ENCODE measurements around the gene EEFSEC.

EEFSEC gene

GRCh38 chr3:128420289-128420688, 267.0 kb downstream of the EEFSEC start:
- peak in 1 of 3 experiments; percentile 36 for DNase-seq

- no peak for DNase-seq
Measured at GRCh38 chr3:128420720-128421438, 267.6 kb downstream of the EEFSEC start.

DNA sequence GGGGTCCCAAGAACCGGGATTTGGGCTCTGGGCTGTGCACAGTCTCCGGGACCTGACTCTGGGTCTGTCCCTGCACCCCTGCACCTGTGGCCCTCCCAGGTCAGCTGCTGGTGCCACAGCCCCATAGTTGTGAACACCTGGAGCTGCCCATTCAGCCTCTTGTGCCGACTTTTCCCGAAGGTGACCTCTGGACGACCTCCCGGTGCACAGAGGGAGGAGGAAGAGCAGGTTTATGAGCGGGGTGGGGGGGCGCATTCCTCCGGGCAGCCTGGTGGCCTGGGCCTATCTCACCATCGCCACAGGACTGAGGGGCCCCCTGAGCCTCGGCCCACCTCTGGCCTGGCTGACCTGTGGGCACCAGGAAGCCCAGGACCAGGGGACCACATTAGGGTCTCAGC, 268.2 kb downstream of the EEFSEC start:
- no peak for DNase-seq

GRCh38 chr3:128421966-128422365, 268.7 kb downstream of the EEFSEC start:
- DNase-seq: no peak

- DNase-seq: no peak
Measured at GRCh38 chr3:128422762-128423524, 269.7 kb downstream of the EEFSEC start.

DNA sequence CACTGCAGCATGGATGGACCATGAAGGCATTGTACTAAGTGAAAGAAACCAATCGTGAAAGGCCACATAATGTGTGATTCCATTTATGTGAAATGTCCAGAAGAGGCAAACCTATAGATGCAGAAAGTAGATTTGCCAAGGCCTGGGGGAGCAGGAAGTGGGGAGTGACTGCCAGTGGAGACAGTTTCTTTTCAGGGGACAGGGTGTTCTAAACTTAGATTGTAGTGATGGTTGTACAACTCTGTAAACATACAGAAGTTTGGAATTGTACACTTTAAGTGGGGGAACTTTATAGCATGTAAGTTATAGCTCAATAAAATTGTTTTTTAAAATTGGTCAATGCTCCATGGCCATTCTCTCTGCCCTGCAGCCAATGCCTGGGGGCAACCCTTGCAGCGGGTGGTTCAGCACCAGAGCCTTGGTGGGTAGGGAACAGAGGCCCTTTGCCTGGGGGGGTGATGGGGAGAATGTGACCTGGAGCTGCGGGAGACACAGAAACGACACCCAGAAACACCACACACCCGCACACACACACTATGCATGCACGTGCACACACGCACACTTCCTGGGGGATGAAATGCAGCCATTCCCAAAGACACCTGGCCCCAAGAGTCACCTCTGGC, 270.4 kb downstream of the EEFSEC start:
- no peak for DNase-seq

- DNase-seq: no peak
Measured at GRCh38 chr3:128424508-128425069, 271.3 kb downstream of the EEFSEC start.

DNA sequence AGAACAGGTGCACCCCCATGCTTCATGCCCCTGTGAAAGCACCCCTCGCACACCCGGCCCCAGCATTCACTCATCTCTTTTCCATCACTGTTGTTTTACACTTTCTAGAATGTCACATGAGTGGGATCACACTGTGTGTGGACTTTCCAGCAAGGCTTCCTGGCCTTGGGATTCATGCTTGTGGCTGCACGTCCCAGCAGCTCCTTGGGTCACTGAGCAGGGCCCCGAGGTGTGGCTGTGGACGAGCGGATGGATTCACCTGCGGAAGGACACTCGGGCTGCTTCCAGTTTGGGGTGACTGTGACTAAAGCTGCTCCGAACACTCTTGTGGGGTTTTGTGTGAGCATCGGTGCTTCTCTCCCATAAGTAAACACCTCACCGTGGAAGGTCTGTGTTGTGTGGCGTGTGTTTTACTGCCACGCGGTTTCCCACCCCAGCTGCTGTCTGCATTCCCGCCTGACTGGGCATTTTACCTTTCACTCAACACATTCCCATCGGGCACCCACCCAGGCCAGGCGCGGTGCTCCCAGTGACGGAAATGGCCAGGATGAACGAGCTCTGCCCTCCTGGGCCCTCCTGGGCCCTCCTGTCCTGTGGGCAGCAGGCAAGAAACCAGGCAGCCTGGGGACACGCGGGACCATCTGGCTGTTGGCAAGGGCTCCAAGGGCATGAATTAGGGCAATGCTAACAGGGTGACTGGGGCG, 272.0 kb downstream of the EEFSEC start:
- DNase-seq: no peak

- DNase-seq: no peak
Measured at GRCh38 chr3:128425846-128426127, 272.5 kb downstream of the EEFSEC start.

DNA sequence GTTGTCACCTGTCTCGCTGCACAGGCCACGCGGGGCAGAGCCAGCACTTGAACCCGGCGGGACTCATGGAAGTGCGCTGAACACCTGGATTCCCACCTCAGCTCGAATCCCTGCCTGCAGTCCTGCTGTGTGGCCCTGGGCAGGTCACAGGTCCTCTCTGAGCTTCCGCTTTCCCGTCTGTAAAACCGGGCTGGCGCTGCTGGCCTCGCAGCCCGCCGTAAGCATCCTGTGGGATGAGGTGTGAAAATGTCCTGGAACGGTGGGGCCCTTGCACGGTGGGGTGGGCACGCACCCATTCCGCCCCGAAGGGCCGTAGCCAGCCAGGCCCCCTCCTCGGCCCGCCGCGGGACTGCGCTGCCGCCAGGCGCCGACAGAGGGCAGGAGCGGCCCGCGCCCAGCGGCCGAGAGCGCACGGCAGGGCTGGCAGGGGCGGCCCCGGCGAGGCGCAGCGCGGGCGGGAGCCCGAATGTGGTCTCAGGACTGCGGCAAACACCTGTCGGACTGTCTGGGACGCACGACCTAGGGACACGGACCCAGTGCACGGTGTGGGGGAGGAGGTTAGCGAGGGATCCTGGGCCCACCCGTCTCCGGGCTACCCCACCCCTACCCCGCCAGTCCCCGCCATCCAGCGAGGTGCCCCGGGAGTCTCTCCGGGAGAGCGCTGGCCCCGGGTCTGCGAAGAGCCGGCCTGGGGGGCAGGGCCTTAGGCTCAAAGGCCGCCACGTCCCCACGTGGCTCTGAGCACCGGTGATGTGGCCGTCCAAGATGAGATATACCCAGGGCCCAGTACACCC, 273.0 kb downstream of the EEFSEC start:
- DNase-seq: peak in 2 of 3 experiments; percentile 26 to 39

GRCh38 chr3:128427175-128427857, 274.0 kb downstream of the EEFSEC start:
- no peak for DNase-seq

DNA sequence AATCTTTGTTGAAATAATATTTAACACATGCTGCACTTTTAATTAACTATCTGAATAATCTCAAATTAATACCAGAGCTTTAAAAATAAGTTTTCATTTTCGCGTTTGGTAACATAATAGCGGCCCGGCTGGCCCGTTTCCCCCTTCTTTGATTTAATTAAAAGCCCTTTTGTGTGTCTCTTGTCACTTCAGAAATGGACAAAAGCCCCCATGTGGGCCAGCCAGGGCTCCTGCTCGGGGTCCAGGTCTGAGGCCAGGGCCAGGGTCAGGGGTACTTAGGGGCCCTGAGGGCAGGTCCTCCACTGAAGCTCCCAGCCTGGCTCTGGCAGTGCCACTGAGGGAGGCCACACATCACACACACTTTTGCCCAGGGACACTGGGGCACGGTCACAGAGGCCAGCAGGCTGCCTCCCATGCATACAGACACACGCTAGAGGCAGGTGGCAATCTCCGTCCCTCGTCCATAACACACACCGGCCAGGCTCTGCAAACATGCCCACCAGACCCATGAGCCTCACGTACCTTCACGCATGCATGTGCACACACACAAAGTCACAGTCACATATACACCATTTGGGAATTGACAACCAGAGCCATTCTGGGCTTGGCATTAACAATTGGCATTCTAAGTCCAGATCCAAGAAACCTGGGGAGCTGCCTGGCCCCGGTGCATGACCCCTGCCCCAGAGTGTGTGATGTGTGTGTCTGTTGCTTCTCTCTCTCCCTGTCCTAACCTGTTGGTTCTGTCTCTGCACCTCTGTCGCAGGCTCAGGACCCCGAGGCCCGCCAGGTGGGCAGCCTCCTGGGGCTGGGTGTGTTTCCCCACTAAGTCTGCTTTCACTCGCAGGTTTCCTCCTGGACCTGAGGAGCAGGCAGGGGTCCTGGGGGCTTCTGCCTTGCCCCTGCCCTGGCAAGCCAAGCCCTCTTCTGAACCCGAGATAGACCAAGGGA, 274.9 kb downstream of the EEFSEC start:
- DNase-seq: no peak

- no peak for DNase-seq
Measured at GRCh38 chr3:128429275-128429674, 276.0 kb downstream of the EEFSEC start.

GRCh38 chr3:128429751-128430150, 276.5 kb downstream of the EEFSEC start:
- DNase-seq: no peak

GRCh38 chr3:128430301-128430700, 277.0 kb downstream of the EEFSEC start:
- peak in 2 of 3 experiments; percentile 21 to 26 for DNase-seq

- no peak for DNase-seq
Measured at GRCh38 chr3:128430731-128431130, 277.4 kb downstream of the EEFSEC start.

- no peak for DNase-seq
Measured at GRCh38 chr3:128431803-128432300, 278.6 kb downstream of the EEFSEC start.

DNA sequence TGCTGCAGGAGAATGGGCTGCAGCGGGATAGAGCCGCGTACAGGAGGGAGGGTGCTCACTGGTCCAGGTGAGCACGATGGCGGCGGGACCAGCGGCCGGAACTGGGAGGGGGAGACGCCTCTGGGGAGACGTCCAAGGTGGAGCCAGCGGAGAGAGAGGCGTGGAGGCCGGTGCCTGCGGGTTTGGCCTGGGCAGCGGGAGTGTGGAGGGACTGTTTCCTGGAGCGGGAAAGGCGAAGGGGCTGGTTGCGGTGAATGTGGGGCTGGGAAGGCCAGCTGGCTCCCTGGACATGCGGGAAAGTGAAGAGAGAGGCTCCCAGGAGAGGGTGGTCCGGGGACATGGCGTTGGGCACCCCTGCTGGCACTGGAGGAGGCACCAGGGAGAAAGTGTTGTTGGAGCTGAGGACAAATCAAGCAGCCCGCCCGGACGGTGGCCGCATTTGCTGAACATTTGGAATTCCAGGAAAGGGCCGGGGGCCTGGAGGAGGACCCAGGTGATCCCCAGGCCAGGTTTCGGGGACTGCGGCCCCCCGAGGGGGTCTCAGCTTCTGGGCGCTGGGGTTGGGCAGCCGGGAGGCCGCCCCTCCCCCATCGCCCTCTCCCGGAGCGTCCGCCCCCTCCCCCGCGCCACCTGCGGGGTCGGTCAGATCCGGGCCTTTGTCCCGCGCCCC, 279.2 kb downstream of the EEFSEC start:
- peak in 2 of 3 experiments; percentile 91 to 92 for DNase-seq

Measured in NCI-H1417 (cell line).